Superior temporal gyrus (tissue), 1 donor: ENCODE results near the gene RAD51C.
"Not testable (repeated sequence)": the region's sequence is repeated elsewhere in the genome, so short reads cannot be mapped to it uniquely, and the experiment has no call there.

Experiments
- DNase-seq: peaks from one replicate; pipeline ENCODE4 v3.0.0-alpha.2; 2016; ENCODE audit errors: extremely low spot score

Gene RAD51C

GRCh38 chr17:58692239-58693055, at the start of gene RAD51C:
RAD51C (plus strand) TSS chr17:58692602; CDS start chr17:58692644, 42 bp downstream.
- DNase-seq: peak; percentile 91

DNA sequence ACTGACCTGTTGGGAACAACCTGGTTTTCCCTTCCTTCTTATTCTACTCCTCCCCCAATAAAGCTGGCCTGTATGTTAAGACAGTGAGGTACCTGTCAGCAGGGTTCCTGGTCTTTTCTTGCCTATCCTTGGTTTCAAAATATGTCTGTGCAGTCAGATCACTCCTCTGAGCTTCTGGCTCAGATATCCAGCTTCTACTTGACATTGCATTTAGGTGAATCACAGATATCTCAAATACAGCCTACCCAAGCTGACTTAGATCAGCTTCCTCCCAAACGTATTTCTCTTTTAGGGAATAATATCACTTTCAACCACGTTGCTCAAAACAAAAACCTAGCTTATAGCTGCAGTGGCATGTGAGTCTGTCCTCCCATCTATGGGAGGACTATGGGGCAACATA, 49.3 kb upstream of the RAD51C start:
- no peak for DNase-seq

GRCh38 chr17:58648236-58648635, 44.2 kb upstream of the RAD51C start:
- no peak for DNase-seq

DNA sequence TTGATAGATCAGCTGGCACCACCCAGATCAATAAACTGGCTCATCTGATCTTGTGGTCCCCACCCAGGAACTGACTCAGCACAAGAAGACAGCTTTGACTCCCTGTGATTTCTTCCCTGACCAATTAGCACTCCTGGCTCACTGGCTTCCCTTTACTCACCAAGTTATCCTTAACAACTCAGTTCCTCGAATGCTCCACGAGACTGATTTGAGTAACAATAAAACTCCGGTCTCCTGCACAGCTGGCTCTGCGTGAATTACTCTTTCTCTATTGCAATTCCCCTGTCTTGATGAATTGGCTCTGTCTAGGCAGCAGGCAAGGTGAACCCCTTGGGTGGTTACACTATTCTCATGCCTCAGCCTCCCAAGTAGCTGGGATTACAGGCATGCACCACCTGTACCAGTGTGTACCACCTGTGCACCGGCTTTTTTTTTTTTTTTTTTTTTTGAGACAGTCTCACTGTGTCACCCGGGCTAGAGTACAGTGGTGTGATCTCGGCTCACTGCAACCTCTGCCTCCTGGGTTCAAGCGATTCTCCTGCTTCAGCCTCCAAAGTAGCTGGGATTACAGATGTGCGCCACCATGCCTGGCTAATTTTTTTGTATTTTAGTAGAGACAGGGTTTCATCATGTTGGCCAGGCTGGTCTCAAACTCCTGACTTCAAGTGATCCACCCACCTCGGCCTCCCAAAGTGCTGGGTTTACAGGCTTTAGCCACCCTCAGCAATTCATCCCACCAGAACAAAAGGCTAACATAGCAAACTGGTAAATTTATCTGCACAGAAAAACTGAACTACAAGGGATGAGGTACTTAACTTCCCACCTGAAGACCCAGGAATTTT, 34.2 kb upstream of the RAD51C start:
- DNase-seq: not testable (repeated sequence)

DNA sequence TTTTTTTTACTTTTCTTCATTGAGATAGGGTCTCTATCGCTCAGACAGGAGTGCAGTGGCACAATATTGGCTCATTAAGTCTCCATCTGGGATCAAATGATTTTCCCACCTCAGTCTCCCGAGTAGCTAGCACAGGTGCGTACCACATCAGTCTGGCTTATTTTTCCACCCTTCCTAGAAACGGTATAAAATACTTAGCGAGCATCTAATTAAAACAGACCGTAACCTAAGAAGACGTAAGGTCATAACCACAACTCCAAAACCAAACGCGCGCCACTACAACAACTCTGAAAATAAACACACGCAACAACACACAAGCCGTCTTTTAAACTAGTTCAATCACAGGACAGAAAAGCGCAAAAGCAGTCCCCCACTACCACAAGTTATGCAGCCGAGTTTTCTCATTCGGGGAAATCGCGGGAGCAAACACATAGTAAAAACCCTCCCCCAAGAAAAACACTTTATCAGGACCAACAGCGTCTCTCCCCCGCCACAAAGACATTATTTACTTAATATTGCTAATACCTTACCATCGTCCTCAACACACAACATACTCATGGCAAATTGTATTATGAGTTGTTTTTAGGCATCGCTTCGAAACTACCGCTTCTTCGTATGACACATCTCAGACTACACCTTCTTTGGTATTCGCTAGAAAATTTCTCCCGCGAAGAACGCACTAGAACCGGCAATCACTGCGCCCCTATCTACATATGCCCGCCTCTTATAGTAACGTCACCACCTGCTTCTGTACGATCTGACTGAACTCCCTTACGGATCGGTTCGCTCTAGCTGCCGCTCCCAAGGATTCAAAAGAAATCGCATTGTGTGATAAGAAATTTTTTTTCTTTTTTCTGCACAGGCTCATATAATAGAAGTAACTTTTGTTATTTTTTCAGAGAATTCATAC, 33.3 kb upstream of the RAD51C start:
- peak; percentile 97 for DNase-seq

- DNase-seq: not testable (repeated sequence)
Measured at GRCh38 chr17:58659714-58660084, 32.7 kb upstream of the RAD51C start.

GRCh38 chr17:58660621-58661020, 31.8 kb upstream of the RAD51C start:
- DNase-seq: no peak

DNA sequence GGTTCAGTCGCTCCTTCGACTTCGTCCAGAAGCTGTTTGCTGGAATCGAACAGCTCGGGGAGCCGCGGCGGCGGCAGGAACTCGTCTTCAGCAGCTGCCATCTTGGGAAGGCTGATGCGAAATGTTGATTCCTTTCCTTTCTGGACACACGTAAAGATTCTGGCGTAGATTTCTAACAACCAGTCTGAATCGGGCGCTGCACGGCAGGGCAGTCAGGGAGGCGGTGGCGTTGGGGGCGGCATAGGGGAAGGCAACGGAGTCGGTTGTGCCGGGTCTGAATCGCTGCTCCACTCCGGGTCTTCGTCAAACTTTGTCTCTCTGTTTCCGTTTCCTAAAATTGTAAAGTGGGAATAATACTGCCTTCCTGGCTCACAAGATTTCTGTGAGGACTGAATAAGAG, 30.9 kb upstream of the RAD51C start:
- DNase-seq: no peak

DNA sequence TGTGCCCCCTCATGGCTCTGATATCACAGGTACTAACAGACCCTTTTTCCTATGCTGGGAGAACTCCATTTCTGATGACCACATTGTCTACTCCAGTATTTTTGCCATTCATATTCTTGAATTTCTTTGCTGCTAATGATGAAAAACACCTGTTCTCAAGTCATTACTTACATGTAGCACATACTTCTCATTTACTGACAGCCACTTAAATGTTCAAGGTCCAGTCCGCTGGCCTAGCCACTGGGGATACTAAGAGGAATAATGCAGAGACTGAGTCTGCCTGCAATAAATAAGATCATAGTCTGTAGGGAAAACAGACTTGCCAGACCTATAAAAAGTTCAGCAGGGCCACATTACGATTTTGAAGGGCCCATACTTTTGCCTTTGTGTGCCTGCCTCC, 28.1 kb upstream of the RAD51C start:
- DNase-seq: no peak

DNA sequence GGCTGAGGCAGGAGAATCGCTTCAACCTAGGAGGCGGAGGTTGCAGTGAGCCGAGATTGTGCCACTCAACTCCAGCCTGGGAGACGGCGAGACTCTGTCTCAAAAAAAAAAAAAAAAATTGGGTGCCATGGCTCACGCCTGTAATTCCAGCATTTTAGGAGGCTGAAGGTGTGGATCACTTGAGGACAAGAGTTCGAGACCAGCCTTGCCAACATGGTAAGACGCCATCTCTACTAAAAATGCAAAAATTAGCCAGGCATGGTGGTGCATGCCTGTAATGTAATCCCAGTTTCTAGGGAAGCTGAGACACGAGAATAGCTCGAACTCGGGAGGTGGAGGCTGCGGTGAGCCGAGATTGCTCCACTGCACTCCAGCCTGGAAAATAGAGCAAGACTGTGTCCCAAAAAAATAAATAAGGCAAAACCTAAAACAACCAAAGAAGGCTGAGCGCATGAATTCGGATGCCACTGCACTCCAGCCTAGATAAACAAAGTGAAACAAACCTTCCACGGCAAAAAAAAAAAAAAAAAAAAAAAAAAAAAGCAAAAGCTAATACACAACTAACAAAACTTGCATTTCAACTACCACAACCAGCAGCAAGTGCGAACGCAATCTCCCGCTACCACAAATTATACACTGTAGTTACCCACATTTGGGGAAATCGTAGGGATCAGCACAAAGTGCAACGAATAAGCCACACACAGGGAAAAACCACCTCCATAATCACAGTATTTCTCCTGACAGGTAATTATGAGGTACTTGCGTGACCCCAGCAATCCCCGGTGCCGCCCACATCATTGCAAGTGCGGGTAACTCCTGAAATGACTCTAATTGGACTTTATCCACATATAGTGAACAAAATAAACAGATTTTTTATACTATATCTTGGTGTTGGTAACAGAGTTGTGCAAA, 26.2 kb upstream of the RAD51C start:
- no peak for DNase-seq

DNA sequence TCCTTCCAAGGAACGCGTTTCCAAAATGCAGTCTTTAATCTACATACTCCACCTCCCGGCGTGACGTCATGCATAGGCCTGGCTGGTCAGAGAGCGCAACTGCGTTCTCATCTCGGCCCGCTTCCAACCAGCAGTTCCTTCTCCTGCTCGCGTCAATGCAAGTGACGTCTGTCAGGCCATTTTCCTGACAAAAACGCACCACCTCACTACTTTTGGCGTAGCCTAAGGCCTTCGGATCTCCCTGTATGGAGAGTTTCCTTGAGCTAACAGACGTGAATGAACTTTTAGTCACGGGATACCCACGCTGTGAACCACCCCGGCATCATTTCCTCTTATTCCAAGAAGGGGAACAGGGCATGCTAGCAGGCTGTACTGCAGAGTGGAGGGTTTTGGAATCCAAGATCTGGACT, 25.5 kb upstream of the RAD51C start:
- DNase-seq: peak; percentile 13

DNA sequence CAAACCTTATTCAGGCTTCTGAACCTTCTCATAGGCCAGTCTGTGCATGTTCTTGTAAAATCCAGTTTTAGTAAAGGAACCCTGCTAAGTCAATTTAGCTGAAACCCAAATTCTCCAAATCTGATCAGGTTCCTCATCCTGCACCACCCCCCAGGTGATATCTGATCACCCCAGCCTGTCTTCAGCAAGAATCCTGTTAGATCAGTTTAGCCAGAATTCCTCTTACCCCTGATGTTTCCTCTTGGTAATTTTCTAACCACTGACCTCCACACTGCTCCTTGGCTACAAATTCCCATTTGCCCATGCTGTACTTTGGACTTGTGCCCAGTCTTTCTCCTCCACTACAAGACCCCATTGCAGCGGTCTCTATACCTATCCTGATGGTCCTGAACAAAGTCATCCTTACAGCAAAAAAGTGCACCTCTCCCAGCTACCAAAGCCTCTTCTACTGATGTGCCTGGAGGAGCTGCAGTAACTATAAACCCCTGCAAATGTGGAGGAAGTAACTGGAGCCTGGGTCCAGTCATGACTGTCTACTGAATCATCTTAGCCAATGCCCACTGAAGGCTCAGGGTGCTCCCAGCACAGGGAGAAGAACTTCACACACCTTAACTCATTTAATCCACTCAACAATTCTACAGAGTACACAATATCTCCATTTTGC, 24.3 kb upstream of the RAD51C start:
- no peak for DNase-seq

GRCh38 chr17:58668598-58668935, 23.8 kb upstream of the RAD51C start:
- DNase-seq: no peak

DNA sequence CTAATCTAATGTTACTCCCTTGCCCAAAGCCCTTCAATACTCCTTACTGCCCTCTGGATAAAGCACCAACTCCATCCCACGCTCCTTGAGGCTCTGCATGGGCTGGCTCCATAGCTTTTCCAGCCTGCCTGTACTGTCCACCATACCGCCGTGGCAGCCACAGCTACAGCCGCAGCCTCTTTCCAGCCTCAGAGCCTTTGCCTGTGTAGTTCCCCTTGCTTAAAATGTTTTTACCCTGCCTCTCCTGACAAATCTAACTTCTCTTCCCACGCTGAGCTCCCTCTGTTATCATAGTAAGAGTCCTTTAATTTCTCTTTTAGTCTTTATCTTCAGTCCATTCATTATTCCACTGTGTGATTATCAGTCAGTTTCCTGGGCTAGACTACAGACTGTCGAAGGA, 22.5 kb upstream of the RAD51C start:
- DNase-seq: no peak

DNA sequence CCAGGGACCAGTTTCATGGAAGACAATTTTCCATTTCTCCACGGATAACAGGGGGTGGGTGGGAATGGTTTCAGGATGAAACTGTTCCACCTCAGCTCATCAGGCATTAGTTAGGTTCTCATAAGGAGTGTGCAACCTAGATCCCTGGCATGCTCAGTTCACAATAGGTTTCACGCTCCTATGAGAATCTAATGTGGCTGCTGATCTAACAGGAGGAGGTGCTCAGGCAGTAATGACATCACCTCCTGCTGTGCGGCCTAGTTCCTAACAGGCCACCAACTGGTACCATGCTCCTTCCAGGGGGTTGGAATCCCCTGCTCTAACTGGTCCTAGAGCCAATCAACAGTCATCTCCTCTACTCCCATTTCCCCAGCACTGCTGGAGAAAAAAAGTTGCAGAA, 20.4 kb upstream of the RAD51C start:
- DNase-seq: no peak

- DNase-seq: no peak
Measured at GRCh38 chr17:58677194-58677880, 15.1 kb upstream of the RAD51C start.

GRCh38 chr17:58678287-58678686, 14.1 kb upstream of the RAD51C start:
- DNase-seq: not testable (repeated sequence)

GRCh38 chr17:58679263-58680037, 13.0 kb upstream of the RAD51C start:
- no peak for DNase-seq

- DNase-seq: no peak
Measured at GRCh38 chr17:58680038-58680369, 12.4 kb upstream of the RAD51C start.
